Mesendoderm (in vitro differentiated cells): ENCODE measurements around the gene RXRA.

Source experiments
- DNase-seq: peaks from one replicate; pipeline ENCODE4 v3.0.0; 2013
- H2AK5ac ChIP-seq: 2 replicates; pipeline ENCODE4 v1.6.1; 2013; ENCODE audit warnings: low read length, inconsistent platforms
- H2BK120ac ChIP-seq: 2 replicates; pipeline ENCODE4 v1.6.1; 2013; ENCODE audit warnings: low read depth, mild to moderate bottlenecking, low read length, moderate library complexity, mixed read lengths
- H2BK15ac ChIP-seq: replicated peaks from 2 replicates; pipeline ENCODE4 v1.6.1; 2013; ENCODE audit warnings: low read depth, mild to moderate bottlenecking, moderate library complexity
- H2BK5ac ChIP-seq: 2 replicates; pipeline ENCODE4 v1.6.1; 2013; ENCODE audit warnings: low read length, inconsistent platforms
- H3K18ac ChIP-seq: 2 replicates; pipeline ENCODE4 v1.6.1; 2013; ENCODE audit warnings: mild to moderate bottlenecking, low read length, mixed read lengths
- H3K23ac ChIP-seq: one replicate; pipeline ENCODE4 v1.6.1; 2013; ENCODE audit warnings: low read length
- H3K27ac ChIP-seq: 2 replicates; pipeline ENCODE4 v1.5.1; 2013; ENCODE audit warnings: low read depth, mild to moderate bottlenecking, inconsistent platforms, low read length, moderate library complexity
- H3K27me3 ChIP-seq: 2 replicates; pipeline ENCODE4 v1.6.1; 2013; ENCODE audit warnings: low read length, control low read depth, mild to moderate bottlenecking, inconsistent platforms; ENCODE audit not compliant: insufficient read depth, poor library complexity
- H3K36me3 ChIP-seq: 2 replicates; pipeline ENCODE4 v1.6.1; 2013; ENCODE audit warnings: low read length, inconsistent platforms; ENCODE audit not compliant: control insufficient read depth, insufficient read depth
- H3K4ac ChIP-seq: one replicate; pipeline ENCODE4 v1.6.1; 2013; ENCODE audit warnings: low read depth, mild to moderate bottlenecking, low read length, moderate library complexity
- H3K4me1 ChIP-seq: 2 replicates; pipeline ENCODE4 v1.6.1; 2013; ENCODE audit warnings: low read depth, low read length, inconsistent platforms; ENCODE audit not compliant: control insufficient read depth
- H3K4me2 ChIP-seq: 2 replicates; pipeline ENCODE4 v1.6.1; 2013; ENCODE audit warnings: low read length
- H3K4me3 ChIP-seq: 2 replicates; pipeline ENCODE4 v1.5.1; 2013; ENCODE audit warnings: mild to moderate bottlenecking, low read length
- H3K56ac ChIP-seq: one replicate; pipeline ENCODE4 v1.6.1; 2013; ENCODE audit warnings: low read length
- H3K79me1 ChIP-seq: 2 replicates; pipeline ENCODE4 v1.6.1; 2013; ENCODE audit warnings: low read length, inconsistent platforms
- H3K79me2 ChIP-seq: 2 replicates; pipeline ENCODE4 v1.6.1; 2013; ENCODE audit warnings: mild to moderate bottlenecking, low read length; ENCODE audit not compliant: control insufficient read depth, insufficient read depth
- H3K9ac ChIP-seq: 2 replicates; pipeline ENCODE4 v1.6.1; 2013; ENCODE audit warnings: low read length, inconsistent platforms
- H4K5ac ChIP-seq: one replicate; pipeline ENCODE4 v1.6.1; 2013; ENCODE audit warnings: low read length
- H4K8ac ChIP-seq: one replicate; pipeline ENCODE4 v1.6.1; 2013; ENCODE audit warnings: low read depth, mild to moderate bottlenecking, control low read depth, low read length, moderate library complexity
- WGBS: extraction: QIAGEN DNeasy Blood & Tissue Kit; methylation state at CpG from one replicate; pipeline ENCODE4 v1.1.7; 2013; ENCODE audit warnings: low lambda C conversion rate, missing lambda C conversion rate; ENCODE audit not compliant: insufficient coverage; ENCODE audit errors: extremely low coverage; 5-methylcytosine and 5-hydroxymethylcytosine counted together

Gene RXRA

GRCh38 chr9:134337469-134337868, 11.2 kb downstream of the RXRA start:
- H2AK5ac ChIP-seq, result no peak overlapping the region
- no peak overlapping the region for H3K23ac ChIP-seq
- H3K36me3 ChIP-seq, result no peaks in the 10 kb centered on the region
- H2BK5ac ChIP-seq, result no peak overlapping the region
- WGBS, result no CpG with 5 or more reads among the region's 13 CpGs
- no peak for DNase-seq
- H3K79me1 ChIP-seq, result peaks cover 35% of the 10 kb centered on the region
- H4K8ac ChIP-seq, result no peak overlapping the region
- no peak overlapping the region for H3K4me3 ChIP-seq
- H4K5ac ChIP-seq, result no peak overlapping the region
- H3K79me2 ChIP-seq, result peaks cover 38% of the 10 kb centered on the region
- H3K4ac ChIP-seq, result no peak overlapping the region
- no peak overlapping the region for H3K56ac ChIP-seq
- no peak overlapping the region for H2BK120ac ChIP-seq
- H3K18ac ChIP-seq, result no peak overlapping the region
- no peaks in the 10 kb centered on the region for H3K27me3 ChIP-seq
- no peaks in the 10 kb centered on the region for H3K4me1 ChIP-seq
- no peak overlapping the region for H2BK15ac ChIP-seq
- H3K9ac ChIP-seq, result no peak overlapping the region
- no peak overlapping the region for H3K4me2 ChIP-seq
- no peak overlapping the region for H3K27ac ChIP-seq

GRCh38 chr9:134338394-134339182, 12.3 kb downstream of the RXRA start:
- H3K4me3 ChIP-seq, result no peak overlapping the region
- no peak overlapping the region for H2BK120ac ChIP-seq
- no peak for DNase-seq
- WGBS, result no CpG with 5 or more reads among the region's 27 CpGs
- H2AK5ac ChIP-seq, result no peak overlapping the region
- H3K79me2 ChIP-seq, result peaks cover 34% of the 10 kb centered on the region
- H3K36me3 ChIP-seq, result no peaks in the 10 kb centered on the region
- no peak overlapping the region for H3K23ac ChIP-seq
- no peaks in the 10 kb centered on the region for H3K4me1 ChIP-seq
- H3K9ac ChIP-seq, result no peak overlapping the region
- no peak overlapping the region for H3K18ac ChIP-seq
- H3K27me3 ChIP-seq, result no peaks in the 10 kb centered on the region
- H3K79me1 ChIP-seq, result peaks cover 36% of the 10 kb centered on the region
- no peak overlapping the region for H4K5ac ChIP-seq
- H2BK5ac ChIP-seq, result no peak overlapping the region
- H2BK15ac ChIP-seq, result no peak overlapping the region
- no peak overlapping the region for H3K56ac ChIP-seq
- H4K8ac ChIP-seq, result no peak overlapping the region
- no peak overlapping the region for H3K27ac ChIP-seq
- no peak overlapping the region for H3K4me2 ChIP-seq
- no peak overlapping the region for H3K4ac ChIP-seq

- H3K4me1 ChIP-seq, result no peaks in the 10 kb centered on the region
- no peak overlapping the region for H3K27ac ChIP-seq
- H3K4me2 ChIP-seq, result no peak overlapping the region
- no peak overlapping the region for H3K4me3 ChIP-seq
- no peak overlapping the region for H3K4ac ChIP-seq
- peaks cover 37% of the 10 kb centered on the region for H3K79me1 ChIP-seq
- no peak for DNase-seq
- no peak overlapping the region for H3K23ac ChIP-seq
- peaks cover 33% of the 10 kb centered on the region for H3K79me2 ChIP-seq
- no peak overlapping the region for H3K56ac ChIP-seq
- no peak overlapping the region for H2BK15ac ChIP-seq
- WGBS, result no CpG with 5 or more reads among the region's 17 CpGs
- H2BK120ac ChIP-seq, result no peak overlapping the region
- no peak overlapping the region for H2BK5ac ChIP-seq
- no peaks in the 10 kb centered on the region for H3K36me3 ChIP-seq
- no peak overlapping the region for H2AK5ac ChIP-seq
- no peak overlapping the region for H3K18ac ChIP-seq
- no peak overlapping the region for H4K5ac ChIP-seq
- H3K9ac ChIP-seq, result no peak overlapping the region
- H3K27me3 ChIP-seq, result no peaks in the 10 kb centered on the region
- no peak overlapping the region for H4K8ac ChIP-seq
Measured at GRCh38 chr9:134339183-134339806, 13.0 kb downstream of the RXRA start.

GRCh38 chr9:134340475-134341160, 14.4 kb downstream of the RXRA start:
- Histone ChIP-seq H3K18ac (no peak overlapping the region), H3K9ac (no peak overlapping the region), H3K4me2 (no peak overlapping the region), H3K27me3 (no peaks in the 10 kb centered on the region), H3K4me3 (no peak overlapping the region), H3K27ac (no peak overlapping the region), H3K79me1 (peaks cover 37% of the 10 kb centered on the region), H3K23ac (no peak overlapping the region), H3K79me2 (peaks cover 30% of the 10 kb centered on the region), H2BK15ac (no peak overlapping the region), H4K5ac (no peak overlapping the region), H4K8ac (no peak overlapping the region), H3K36me3 (no peaks in the 10 kb centered on the region), H3K4ac (no peak overlapping the region), H2BK120ac (no peak overlapping the region), H3K56ac (peak overlapping the region; percentile 5), H2BK5ac (no peak overlapping the region), H3K4me1 (no peaks in the 10 kb centered on the region), H2AK5ac (no peak overlapping the region)
- WGBS, result no CpG with 5 or more reads among the region's 28 CpGs
- DNase-seq, result no peak

- no peak overlapping the region for H3K18ac ChIP-seq
- H3K79me2 ChIP-seq, result peaks cover 31% of the 10 kb centered on the region
- H2AK5ac ChIP-seq, result no peak overlapping the region
- no peak overlapping the region for H3K4me3 ChIP-seq
- H2BK120ac ChIP-seq, result no peak overlapping the region
- no peak overlapping the region for H3K27ac ChIP-seq
- no peak overlapping the region for H4K8ac ChIP-seq
- H3K79me1 ChIP-seq, result peaks cover 38% of the 10 kb centered on the region
- no peak overlapping the region for H4K5ac ChIP-seq
- H3K36me3 ChIP-seq, result no peaks in the 10 kb centered on the region
- no peak overlapping the region for H2BK15ac ChIP-seq
- H3K23ac ChIP-seq, result no peak overlapping the region
- H2BK5ac ChIP-seq, result no peak overlapping the region
- no peak overlapping the region for H3K4me2 ChIP-seq
- no peak for DNase-seq
- no peak overlapping the region for H3K4ac ChIP-seq
- H3K4me1 ChIP-seq, result no peaks in the 10 kb centered on the region
- no CpG with 5 or more reads among the region's 9 CpGs for WGBS
- H3K9ac ChIP-seq, result no peak overlapping the region
- no peaks in the 10 kb centered on the region for H3K27me3 ChIP-seq
- H3K56ac ChIP-seq, result peak overlapping the region; percentile 25
Measured at GRCh38 chr9:134341306-134341705, 15.1 kb downstream of the RXRA start.
